SK-N-MC (cell line): ENCODE data around the gene ARHGAP20.

Experiments used
- EZH2 ChIP-seq: fragments of 200-600 bp; sonication (generic); IDR thresholded peaks from one replicate; pipeline ENCODE4 v1.6.1; 2017; ENCODE audit warnings: antibody characterized with exemption
- POLR2AphosphoS5 ChIP-seq: IDR thresholded peaks from 2 replicates; pipeline ENCODE4 v1.6.1; 2012; ENCODE audit warnings: mild to moderate bottlenecking, low read depth, low read length, borderline replicate concordance

DNA sequence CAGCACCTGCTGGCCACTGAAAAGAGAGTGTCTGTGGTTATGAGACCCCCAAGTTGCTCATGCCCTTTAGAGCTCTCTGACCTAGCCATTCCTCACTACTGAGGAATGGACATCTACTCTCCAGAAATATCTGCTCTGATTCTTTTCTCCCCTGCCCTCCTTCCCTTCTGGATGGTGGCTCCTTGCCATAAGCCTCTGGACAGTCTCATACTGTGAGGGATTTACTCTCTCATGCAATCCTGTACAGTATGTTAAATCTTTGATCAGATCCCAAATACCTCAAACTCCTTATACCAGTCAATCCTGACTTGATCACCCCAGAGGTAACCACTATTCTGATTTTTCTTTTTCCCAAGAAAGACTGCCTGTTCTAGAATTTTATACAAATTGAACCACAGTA lies 80.7 kb downstream of the ARHGAP20 start:
- TF ChIP-seq EZH2, result no peak
- TF ChIP-seq POLR2AphosphoS5, result no peak
